K562 (cell line): ENCODE data around the gene GCN1. TPM values are rescaled to one million over a fixed set of nuclear protein-coding genes. Genes with fewer than 3 reads are reported as not detected.

ENCODE experiments used
- ATAC-seq: fragments of 200-7000 bp; cut with Tn5 transposase; 3 replicates; pipeline ENCODE4 v1.9.1; 2020; ENCODE audit warnings: moderate library complexity
- BruUV-seq: library from RNA; stranded (reverse); fragments of 400-500 nt; replicated peaks from 2 replicates; lab custom pipeline; 2021; lab: Mats Ljungman, UMichigan
- CTCF ChIA-PET: fragments of 300-600 bp; formaldehyde crosslinking; extraction: SDS; loops from one replicate; lab custom pipeline; 2021; ENCODE audit warnings: low intra/inter-chr PET ratio; lab: Yijun Ruan, JAX
- POLR2A ChIA-PET: fragments of 300-600, 350-650 bp; sonication (Branson Sonifier 250); formaldehyde crosslinking; extraction: SDS; loops from one replicate; lab custom pipeline; 2021; ENCODE audit warnings: antibody characterized with exemption, inconsistent platforms; lab: Yijun Ruan, JAX
- DNase-seq, 4 experiments: peaks; one replicate each; pipeline versions ENCODE4 v3.0.0 to v3.0.0-alpha.2; 2011 to 2018; ENCODE audit warnings: low spot score in 3 of 4, mixed read lengths in 3 of 4; ENCODE audit errors: extremely low read depth in 1 of 4
- FAIRE-seq: peaks from 2 replicates; lab custom pipeline; 2011; peaks lifted over from hg19 to GRCh38; lab: Jason Lieb, UNC
- H2AFZ ChIP-seq: 2 replicates; pipeline ENCODE4 v1.6.0; 2011; ENCODE audit warnings: low read depth, low read length, control low read depth, inconsistent platforms
- H3K27ac ChIP-seq: fragments of 200-600 bp; 3 replicates; pipeline ENCODE4 v1.8.0; 2011; ENCODE audit warnings: low read depth, mild to moderate bottlenecking, control low read depth, inconsistent platforms, low read length, moderate library complexity, mixed read lengths; ENCODE audit errors: extremely low read depth
- H3K27me3 ChIP-seq, 2 experiments: fragments of 300-600 bp in 1 of 2; 2 replicates in 1 of 2; 3 replicates in 1 of 2; pipeline versions ENCODE4 v1.6.0 to v1.8.0; 2011; ENCODE audit warnings: inconsistent platforms in 2 of 2, low read length in 2 of 2, mild to moderate bottlenecking in 1 of 2, mixed read lengths in 1 of 2, moderate library complexity in 1 of 2; ENCODE audit not compliant: control insufficient read depth in 2 of 2, insufficient read depth in 2 of 2
- H3K36me3 ChIP-seq: fragments of 300-600 bp; 3 replicates; pipeline ENCODE4 v1.8.0; 2011; ENCODE audit warnings: mild to moderate bottlenecking, low read length, inconsistent platforms; ENCODE audit not compliant: control insufficient read depth, insufficient read depth
- H3K4me1 ChIP-seq, 2 experiments: fragments of 200-600 bp in 1 of 2; replicated peaks in 1 of 2; 2 replicates in 1 of 2; 3 replicates in 1 of 2; pipeline versions ENCODE4 v1.5.1 to v1.8.0; 2011; ENCODE audit warnings: inconsistent platforms in 2 of 2, low read length in 2 of 2, mild to moderate bottlenecking in 1 of 2, mixed read lengths in 1 of 2, moderate library complexity in 1 of 2; ENCODE audit not compliant: control insufficient read depth in 2 of 2, insufficient read depth in 2 of 2
- H3K4me2 ChIP-seq: 2 replicates; pipeline ENCODE4 v1.6.1; 2011; ENCODE audit warnings: low read length, control low read depth, inconsistent platforms, mixed read lengths; ENCODE audit not compliant: insufficient read depth
- H3K4me3 ChIP-seq: fragments of 200-600 bp; sonication (generic), shearing (Covaris generic); 2 replicates; pipeline ENCODE4 v1.5.1; 2016; ENCODE audit warnings: control low read depth, inconsistent platforms
- H3K79me2 ChIP-seq: fragments of 200-600 bp; 3 replicates; pipeline ENCODE4 v1.8.0; 2011; ENCODE audit warnings: low read length, inconsistent platforms; ENCODE audit not compliant: control insufficient read depth, insufficient read depth
- H3K9ac ChIP-seq, 2 experiments: 2 replicates each; pipeline versions ENCODE4 v1.6.0 to v1.6.1; 2011; ENCODE audit warnings: low read depth in 2 of 2, low read length in 2 of 2, control low read depth in 1 of 2, inconsistent platforms in 1 of 2, mild to moderate bottlenecking in 1 of 2, mixed read lengths in 1 of 2; ENCODE audit not compliant: insufficient read depth in 1 of 2
- H3K9me1 ChIP-seq: one replicate; pipeline ENCODE4 v1.6.0; 2011; ENCODE audit warnings: inconsistent platforms, mild to moderate bottlenecking, low read length, moderate library complexity; ENCODE audit not compliant: control insufficient read depth, insufficient read depth
- H3K9me3 ChIP-seq: replicated peaks from 2 replicates; pipeline ENCODE4 v1.5.1; 2011; ENCODE audit warnings: low read depth, low read length, inconsistent platforms; ENCODE audit not compliant: control insufficient read depth, insufficient read depth
- H4K20me1 ChIP-seq: replicated peaks from 2 replicates; pipeline ENCODE4 v1.6.1; 2011; ENCODE audit warnings: low read length, inconsistent platforms, mixed read lengths; ENCODE audit not compliant: control insufficient read depth, insufficient read depth
- NFATC3 ChIP-seq: fragments of 450-650 bp; IDR thresholded peaks from 2 replicates; pipeline ENCODE4 v1.6.1; 2017; ENCODE audit warnings: mild to moderate bottlenecking
- SMAD4 ChIP-seq: fragments of 250-450 bp; sonication (Bioruptor Pico); conservative IDR thresholded peaks from 2 replicates; pipeline ENCODE4 v1.8.0; 2021; ENCODE audit warnings: inconsistent platforms, mild to moderate bottlenecking, moderate library complexity
- WGBS: fragments of 100-300 bp; shearing (Covaris generic); methylation state at CpG from one replicate; pipeline ENCODE4 v1.1.6; 2016; ENCODE audit warnings: low coverage, mixed read lengths; ENCODE audit not compliant: insufficient coverage; ENCODE audit errors: missing lambda C conversion rate; 5-methylcytosine and 5-hydroxymethylcytosine counted together
- in situ Hi-C: fragments of 300-500 bp; cut with MboI; formaldehyde crosslinking; loops from 4 replicates; pipeline ENCODE4 v1.15.0; 2018; ENCODE audit warnings: inconsistent platforms, mixed read lengths
- intact Hi-C: fragments of 100-400 bp; cut with micrococcal nuclease; formaldehyde crosslinking; loops from 2 replicates; pipeline ENCODE4 v1.14.2; 2022
- polyA plus RNA-seq, 8 experiments: library from polyadenylated mRNA; depleted of rRNA in 4 of 8; stranded (reverse) in 5 of 8; unstranded in 3 of 8; fragments of >200 nt; fragmentation: Nextera tagmentation in 2 of 8; fragmentation: Illumina TruSeq in 1 of 8; extraction: Ambion mirVana in 2 of 8; extraction: Trizol in 1 of 8; gene quantifications; 2 replicates each; pipeline versions ENCODE4 v1.2.1 to v1.2.3, GENCODE V29; 2011 to 2014; ENCODE audit warnings: inconsistent platforms in 1 of 8, missing spikeins in 1 of 8
- total RNA-seq, 7 experiments: library from RNA; depleted of rRNA in 6 of 7; stranded (reverse); fragments of >200 nt in 6 of 7; fragmentation: Illumina TruSeq in 2 of 7; extraction: Trizol in 2 of 7; gene quantifications; 2 replicates each; pipeline versions ENCODE4 v1.2.1 to v1.2.3, GENCODE V29; 2011 to 2021; ENCODE audit warnings: low replicate concordance in 1 of 7
- TF ChIP-seq, protein P1 (sequence below), 2 experiments: fragments of 250-450 bp in 1 of 2; fragments of 450-650 bp in 1 of 2; sonication (Bioruptor Pico) in 1 of 2; IDR thresholded peaks; 2 replicates each; pipeline versions ENCODE4 v1.6.1 to v1.8.0; 2016 to 2021; ENCODE audit warnings: mild to moderate bottlenecking in 2 of 2, moderate library complexity in 2 of 2, missing compliant biosample characterization in 1 of 2, missing genetic modification characterization in 1 of 2
- TF ChIP-seq, protein P2 (sequence below): fragments of 250-450 bp; sonication (Bioruptor Pico); IDR thresholded peaks from 2 replicates; pipeline ENCODE4 v1.4.0; 2020; ENCODE audit warnings: borderline replicate concordance
- TF ChIP-seq, protein P3 (sequence below): sonication (generic); formaldehyde crosslinking; IDR thresholded peaks from 2 replicates; pipeline ENCODE4 v1.8.1; 2023; ENCODE audit warnings: mild to moderate bottlenecking, missing genetic modification reagents

The GCN1 gene
- total and polyA plus RNA-seq, 9 of the 15 experiments (the other 6 are each of a cell fraction or from before 2014, with no cell fraction given): 11.9 to 190 (median 51.7) TPM

DNA sequence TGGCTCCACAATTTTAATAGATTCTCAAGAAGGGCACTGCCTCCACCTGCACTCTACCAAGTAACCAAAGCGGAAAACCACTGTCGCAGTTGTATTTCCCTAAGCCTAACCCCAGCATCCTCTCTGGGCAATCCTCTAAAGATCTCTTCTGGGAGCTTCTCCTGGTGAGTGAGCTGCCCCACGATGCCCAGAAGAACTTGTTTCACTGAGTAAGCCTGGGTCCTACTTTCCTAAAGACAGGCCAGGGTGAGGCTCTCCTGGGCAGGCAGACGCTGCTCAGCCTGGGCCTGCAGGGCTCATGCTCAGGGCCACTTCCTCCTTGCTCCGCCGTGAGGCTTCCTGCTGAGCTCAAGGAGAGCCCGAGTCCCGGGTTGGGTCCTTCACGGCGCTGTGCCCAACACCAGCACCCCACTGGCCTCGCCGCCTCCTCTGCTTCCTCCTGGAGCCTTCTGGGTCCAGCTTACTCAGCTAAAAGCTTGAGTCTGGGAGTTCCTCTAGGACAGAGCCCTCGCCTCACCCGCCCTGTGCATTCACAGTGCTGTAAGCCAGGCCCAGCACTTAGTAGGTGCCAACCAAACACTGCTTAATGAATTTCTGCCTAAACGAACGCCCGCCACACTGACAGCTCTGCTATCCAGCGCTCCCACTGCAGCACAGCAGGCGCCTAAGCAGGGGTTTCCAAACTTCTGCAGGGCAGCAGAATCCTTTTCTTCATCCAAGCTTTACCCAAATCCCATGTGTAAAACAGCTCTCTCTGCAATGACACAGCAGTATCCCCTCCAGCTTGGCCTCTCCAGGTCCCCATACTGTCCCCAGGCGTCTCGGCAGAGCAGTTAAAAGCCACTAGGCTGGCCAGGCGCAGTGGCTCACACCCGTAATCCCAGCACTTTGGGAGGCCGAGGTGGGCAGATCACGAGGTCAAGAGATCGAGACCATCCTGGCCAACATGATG is 83.7 kb downstream of the GCN1 start (continued):
- TF ChIP-seq, protein P1, sequence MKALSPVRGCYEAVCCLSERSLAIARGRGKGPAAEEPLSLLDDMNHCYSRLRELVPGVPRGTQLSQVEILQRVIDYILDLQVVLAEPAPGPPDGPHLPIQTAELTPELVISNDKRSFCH (CRISPR knock-in tag; IDR thresholded peaks at IDR 0.05): no peak
- TF ChIP-seq, protein P1 (tag; IDR thresholded peaks at IDR 0.05): no peak
- TF ChIP-seq, protein P2, sequence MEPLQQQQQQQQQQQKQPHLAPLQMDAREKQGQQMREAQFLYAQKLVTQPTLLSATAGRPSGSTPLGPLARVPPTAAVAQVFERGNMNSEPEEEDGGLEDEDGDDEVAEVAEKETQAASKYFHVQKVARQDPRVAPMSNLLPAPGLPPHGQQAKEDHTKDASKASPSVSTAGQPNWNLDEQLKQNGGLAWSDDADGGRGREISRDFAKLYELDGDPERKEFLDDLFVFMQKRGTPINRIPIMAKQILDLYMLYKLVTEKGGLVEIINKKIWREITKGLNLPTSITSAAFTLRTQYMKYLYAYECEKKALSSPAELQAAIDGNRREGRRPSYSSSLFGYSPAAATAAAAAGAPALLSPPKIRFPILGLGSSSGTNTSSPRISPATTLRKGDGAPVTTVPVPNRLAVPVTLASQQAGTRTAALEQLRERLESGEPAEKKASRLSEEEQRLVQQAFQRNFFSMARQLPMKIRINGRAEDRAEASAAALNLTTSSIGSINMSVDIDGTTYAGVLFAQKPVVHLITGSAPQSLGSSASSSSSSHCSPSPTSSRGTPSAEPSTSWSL: no peak
- TF ChIP-seq NFATC3: no peak

DNA sequence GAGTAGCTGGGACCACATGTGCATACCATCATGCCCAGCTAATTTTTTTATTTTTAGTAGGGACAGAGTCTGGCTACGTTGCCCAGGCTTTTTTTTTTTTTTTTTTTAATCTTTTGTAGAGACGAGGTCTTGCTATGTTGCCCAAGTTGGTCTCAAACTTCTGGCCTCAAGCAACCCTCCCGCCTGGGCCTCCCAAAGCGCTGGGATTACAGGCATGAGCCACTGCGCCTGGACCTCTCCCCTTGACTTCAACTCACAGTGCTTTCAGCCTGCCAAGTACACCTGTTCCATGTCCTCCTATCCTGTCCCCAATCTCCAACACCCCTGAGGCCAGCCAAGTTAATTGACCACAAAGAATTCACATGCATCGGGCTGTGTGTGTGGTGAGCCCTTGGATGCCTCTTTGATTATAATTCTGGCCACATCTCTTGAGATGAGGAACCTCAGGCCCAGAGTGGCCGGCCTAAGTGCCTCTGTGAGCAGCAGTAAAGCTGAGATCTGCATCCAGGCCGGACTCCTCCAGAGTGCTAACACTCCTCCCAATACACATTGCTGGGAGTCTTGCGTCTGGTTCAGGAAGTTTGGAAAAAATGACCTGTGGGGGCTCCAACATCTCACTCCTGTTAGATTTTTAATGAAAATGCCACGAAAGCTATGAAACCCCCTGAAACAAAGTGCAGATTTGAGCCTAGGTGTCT is 84.8 kb downstream of the GCN1 start:
- intact Hi-C loops (loop anchor here (10.0 kb wide), 1 partner anchor 185 kb away; the partner anchor contains the start of genes RNU4-1 and RNU4-2), in situ Hi-C loops (no loop called here)
- Histone ChIP-seq H3K4me1 (peaks cover 3 to 21% of the 10 kb centered on the region in 2 experiments; a peak in 4 of 5 replicates), H4K20me1 (peaks cover 19% of the 10 kb centered on the region), H3K9ac (no peak overlapping the region; a peak in 1 of 4 replicates), H3K36me3 (peaks cover 58% of the 10 kb centered on the region; the same call in 2 of the 3 replicates), H3K27ac (no peak overlapping the region), H3K27me3 (no peaks in the 10 kb centered on the region), H3K4me3 (no peak overlapping the region), H3K9me3 (no peaks in the 10 kb centered on the region), H2AFZ (no peak overlapping the region), H3K79me2 (peaks cover 85% of the 10 kb centered on the region), H3K9me1 (peaks cover under 1% of the 10 kb centered on the region), H3K4me2 (no peak overlapping the region)
- no peak for TF ChIP-seq SMAD4
- TF ChIP-seq, protein P3, sequence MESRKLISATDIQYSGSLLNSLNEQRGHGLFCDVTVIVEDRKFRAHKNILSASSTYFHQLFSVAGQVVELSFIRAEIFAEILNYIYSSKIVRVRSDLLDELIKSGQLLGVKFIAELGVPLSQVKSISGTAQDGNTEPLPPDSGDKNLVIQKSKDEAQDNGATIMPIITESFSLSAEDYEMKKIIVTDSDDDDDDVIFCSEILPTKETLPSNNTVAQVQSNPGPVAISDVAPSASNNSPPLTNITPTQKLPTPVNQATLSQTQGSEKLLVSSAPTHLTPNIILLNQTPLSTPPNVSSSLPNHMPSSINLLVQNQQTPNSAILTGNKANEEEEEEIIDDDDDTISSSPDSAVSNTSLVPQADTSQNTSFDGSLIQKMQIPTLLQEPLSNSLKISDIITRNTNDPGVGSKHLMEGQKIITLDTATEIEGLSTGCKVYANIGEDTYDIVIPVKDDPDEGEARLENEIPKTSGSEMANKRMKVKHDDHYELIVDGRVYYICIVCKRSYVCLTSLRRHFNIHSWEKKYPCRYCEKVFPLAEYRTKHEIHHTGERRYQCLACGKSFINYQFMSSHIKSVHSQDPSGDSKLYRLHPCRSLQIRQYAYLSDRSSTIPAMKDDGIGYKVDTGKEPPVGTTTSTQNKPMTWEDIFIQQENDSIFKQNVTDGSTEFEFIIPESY (CRISPR knock-in tag): peak; percentile 69
- ChIA-PET CTCF (no interaction called here), POLR2A (interaction anchor here (1.0 to 3.0 kb wide), 3 partner anchors 10 to 183 kb away, joined by 3 to 11 read pairs (median 3); partner anchors contain the start of genes RNU4-1 and RPLP0)
- ATAC-seq (no peak), DNase-seq (no peak), FAIRE-seq (no peak)
- no TSS peak for BruUV-seq
- WGBS: 87% methylated on average over 8 of the region's 10 CpGs
